OCI-LY1 (cell line): ENCODE measurements around the gene LDLRAD4.

Experiments used
- H2AFZ ChIP-seq: fragments of 200-600 bp; sonication (generic), shearing (Covaris generic); 2 replicates; pipeline ENCODE4 v1.6.0; 2014; ENCODE audit warnings: antibody characterized with exemption, mild to moderate bottlenecking, low read length
- H3F3A ChIP-seq: fragments of 200-600 bp; sonication (generic), shearing (Covaris generic); 2 replicates; pipeline ENCODE4 v1.6.0; 2014; ENCODE audit warnings: mild to moderate bottlenecking, antibody characterized with exemption, low read length, moderate library complexity; ENCODE audit not compliant: insufficient read depth
- H3K27ac ChIP-seq: fragments of 200-600 bp; sonication (generic); 2 replicates; pipeline ENCODE4 v1.5.1; 2014; ENCODE audit warnings: low read length, mixed run types, mild to moderate bottlenecking, low read depth; ENCODE audit not compliant: poor library complexity, severe bottlenecking
- H3K27me3 ChIP-seq: fragments of 200-600 bp; sonication (generic); 2 replicates; pipeline ENCODE4 v1.6.0; 2014; ENCODE audit warnings: antibody characterized with exemption, mild to moderate bottlenecking, low read length, moderate library complexity; ENCODE audit not compliant: insufficient read depth
- H3K36me3 ChIP-seq: fragments of 200-600 bp; sonication (generic); 2 replicates; pipeline ENCODE4 v1.6.1; 2014; ENCODE audit warnings: mild to moderate bottlenecking, antibody characterized with exemption, low read length, moderate library complexity, mixed read lengths; ENCODE audit not compliant: insufficient read depth
- H3K4me1 ChIP-seq: fragments of 200-600 bp; sonication (generic); 2 replicates; pipeline ENCODE4 v1.5.1; 2014; ENCODE audit warnings: mild to moderate bottlenecking, low read length, moderate library complexity; ENCODE audit not compliant: insufficient read depth, severe bottlenecking
- H3K4me2 ChIP-seq: fragments of 200-600 bp; sonication (generic), shearing (Covaris generic); 2 replicates; pipeline ENCODE4 v1.6.1; 2014; ENCODE audit warnings: low read length
- H3K4me3 ChIP-seq: fragments of 200-600 bp; sonication (generic); 2 replicates; pipeline ENCODE4 v1.5.1; 2014; ENCODE audit warnings: low read length, low read depth, mild to moderate bottlenecking, mixed read lengths; ENCODE audit not compliant: poor library complexity, severe bottlenecking
- H3K79me2 ChIP-seq: fragments of 200-600 bp; shearing (Covaris generic); 2 replicates; pipeline ENCODE4 v1.6.1; 2016; ENCODE audit warnings: mixed run types, low read length, mixed read lengths; ENCODE audit not compliant: insufficient read depth
- H3K9ac ChIP-seq: fragments of 200-600 bp; sonication (generic), shearing (Covaris generic); 2 replicates; pipeline ENCODE4 v1.6.1; 2014; ENCODE audit warnings: mild to moderate bottlenecking, low read length, mixed read lengths
- H3K9me2 ChIP-seq: fragments of 200-600 bp; sonication (generic), shearing (Covaris generic); 2 replicates; pipeline ENCODE4 v1.6.1; 2014; ENCODE audit warnings: low read depth, mild to moderate bottlenecking, low read length, mixed read lengths
- H3K9me3 ChIP-seq: fragments of 200-600 bp; shearing (Covaris generic); 2 replicates; pipeline ENCODE4 v1.6.1; 2014; ENCODE audit warnings: low read length, mixed read lengths
- H4K20me1 ChIP-seq: fragments of 200-600 bp; sonication (generic), shearing (Covaris generic); 2 replicates; pipeline ENCODE4 v1.6.0; 2016; ENCODE audit warnings: mild to moderate bottlenecking, low read length; ENCODE audit not compliant: insufficient read depth
- EZH2 ChIP-seq: fragments of 200-600 bp; sonication (generic), shearing (Covaris generic); IDR thresholded peaks from 2 replicates; pipeline ENCODE4 v1.8.0; 2017; ENCODE audit warnings: borderline replicate concordance, mixed run types, mild to moderate bottlenecking, antibody characterized with exemption, low read length, moderate library complexity, mixed read lengths
- TF ChIP-seq, protein P1 (sequence below): fragments of 200-600 bp; sonication (generic), shearing (Covaris generic); IDR thresholded peaks from 2 replicates; pipeline ENCODE4 v1.5.1; 2017; ENCODE audit warnings: mild to moderate bottlenecking, antibody characterized with exemption, low read length, moderate library complexity, mixed read lengths

The LDLRAD4 gene

GRCh38 chr18:13539050-13539449, 320.5 kb downstream of the LDLRAD4 start:
- Histone ChIP-seq H3K9me2 (no peaks in the 10 kb centered on the region), H3K79me2 (no peaks in the 10 kb centered on the region), H3K27me3 (peaks cover 8% of the 10 kb centered on the region; the same call in 1 of the 2 replicates), H3K4me1 (peaks cover 22% of the 10 kb centered on the region), H3K9me3 (no peaks in the 10 kb centered on the region), H3K27ac (no peak overlapping the region), H4K20me1 (no peaks in the 10 kb centered on the region), H3K36me3 (no peaks in the 10 kb centered on the region), H3K9ac (no peak overlapping the region), H2AFZ (no peak overlapping the region), H3K4me3 (no peak overlapping the region), H3F3A (no peaks in the 10 kb centered on the region), H3K4me2 (peak overlapping the region; percentile 12; the same call in 1 of the 2 replicates)
- no peak for TF ChIP-seq EZH2
- TF ChIP-seq, protein P1, sequence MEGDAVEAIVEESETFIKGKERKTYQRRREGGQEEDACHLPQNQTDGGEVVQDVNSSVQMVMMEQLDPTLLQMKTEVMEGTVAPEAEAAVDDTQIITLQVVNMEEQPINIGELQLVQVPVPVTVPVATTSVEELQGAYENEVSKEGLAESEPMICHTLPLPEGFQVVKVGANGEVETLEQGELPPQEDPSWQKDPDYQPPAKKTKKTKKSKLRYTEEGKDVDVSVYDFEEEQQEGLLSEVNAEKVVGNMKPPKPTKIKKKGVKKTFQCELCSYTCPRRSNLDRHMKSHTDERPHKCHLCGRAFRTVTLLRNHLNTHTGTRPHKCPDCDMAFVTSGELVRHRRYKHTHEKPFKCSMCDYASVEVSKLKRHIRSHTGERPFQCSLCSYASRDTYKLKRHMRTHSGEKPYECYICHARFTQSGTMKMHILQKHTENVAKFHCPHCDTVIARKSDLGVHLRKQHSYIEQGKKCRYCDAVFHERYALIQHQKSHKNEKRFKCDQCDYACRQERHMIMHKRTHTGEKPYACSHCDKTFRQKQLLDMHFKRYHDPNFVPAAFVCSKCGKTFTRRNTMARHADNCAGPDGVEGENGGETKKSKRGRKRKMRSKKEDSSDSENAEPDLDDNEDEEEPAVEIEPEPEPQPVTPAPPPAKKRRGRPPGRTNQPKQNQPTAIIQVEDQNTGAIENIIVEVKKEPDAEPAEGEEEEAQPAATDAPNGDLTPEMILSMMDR: no peak

- no peaks in the 10 kb centered on the region for H3K9me2 ChIP-seq
- H2AFZ ChIP-seq: no peak overlapping the region
- H3K4me2 ChIP-seq: no peak overlapping the region
- no peak overlapping the region for H3K4me3 ChIP-seq
- peaks cover 22% of the 10 kb centered on the region for H3K4me1 ChIP-seq
- no peaks in the 10 kb centered on the region for H3K9me3 ChIP-seq
- H4K20me1 ChIP-seq: no peaks in the 10 kb centered on the region
- no peaks in the 10 kb centered on the region for H3F3A ChIP-seq
- H3K79me2 ChIP-seq: no peaks in the 10 kb centered on the region
- no peak for TF ChIP-seq EZH2
- TF ChIP-seq, protein P1: no peak
- no peak overlapping the region for H3K27ac ChIP-seq
- H3K9ac ChIP-seq: no peak overlapping the region
- peaks cover 8% of the 10 kb centered on the region; the same call in 1 of the 2 replicates for H3K27me3 ChIP-seq
- no peaks in the 10 kb centered on the region for H3K36me3 ChIP-seq
Measured at GRCh38 chr18:13539843-13540476, 321.4 kb downstream of the LDLRAD4 start.

DNA sequence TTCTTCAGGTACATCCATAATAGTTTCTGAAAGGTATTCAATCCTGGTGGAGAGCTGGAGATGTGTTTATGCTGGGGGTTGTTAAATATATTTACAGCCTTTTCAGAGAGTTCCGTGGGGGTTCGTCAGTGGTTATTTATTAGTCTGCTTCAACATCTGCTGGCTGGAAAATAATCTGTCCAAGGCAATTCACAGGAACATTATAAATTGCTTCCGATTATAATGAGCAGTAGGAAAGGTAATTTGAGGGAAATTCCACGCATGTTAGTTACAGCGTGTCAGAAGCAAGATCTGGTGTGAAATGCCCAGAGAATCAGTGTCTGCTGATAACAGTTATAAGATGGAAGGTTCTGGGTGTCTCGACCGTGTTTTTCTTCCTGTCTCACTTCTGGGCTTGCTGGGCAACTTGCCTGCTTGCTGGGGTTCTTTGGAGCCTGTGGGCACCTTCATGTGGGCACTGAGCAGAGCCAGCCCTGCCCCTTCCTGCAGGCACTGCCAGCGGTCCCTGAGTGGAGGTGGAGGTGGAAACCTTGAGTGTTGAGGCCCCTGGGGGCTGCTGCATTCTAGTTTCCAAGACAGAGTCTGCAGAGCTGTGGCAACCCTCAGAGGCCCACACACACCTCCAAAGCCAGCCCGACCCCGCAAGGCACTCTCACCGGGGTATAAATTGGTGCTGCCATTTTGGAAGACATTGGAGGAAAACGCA, 322.1 kb downstream of the LDLRAD4 start:
- peaks cover 22% of the 10 kb centered on the region for H3K4me1 ChIP-seq
- H3K79me2 ChIP-seq: no peaks in the 10 kb centered on the region
- no peak overlapping the region for H3K27ac ChIP-seq
- H2AFZ ChIP-seq: no peak overlapping the region
- H3K4me3 ChIP-seq: no peak overlapping the region
- H4K20me1 ChIP-seq: no peaks in the 10 kb centered on the region
- no peak for TF ChIP-seq EZH2
- TF ChIP-seq, protein P1: no peak
- no peaks in the 10 kb centered on the region for H3K9me2 ChIP-seq
- no peaks in the 10 kb centered on the region for H3K9me3 ChIP-seq
- H3K9ac ChIP-seq: no peak overlapping the region
- no peaks in the 10 kb centered on the region for H3F3A ChIP-seq
- H3K4me2 ChIP-seq: no peak overlapping the region
- no peaks in the 10 kb centered on the region; the same call in 1 of the 2 replicates for H3K36me3 ChIP-seq
- H3K27me3 ChIP-seq: peaks cover 10% of the 10 kb centered on the region; the same call in 1 of the 2 replicates
